ENCODE measurements around the gene NUDCD3.

NUDCD3 gene

GRCh38 chr7:44448922-44449583 is 41.4 kb downstream of the NUDCD3 start:
- no peak for DNase-seq (ENCODE audit: low read depth)
- no peak for TF ChIP-seq CTCF (IDR thresholded peaks at IDR 0.05; ENCODE audit: insufficient read depth, low read depth, low read length, missing control alignments)
- H3K4me3 ChIP-seq (ENCODE audit: low read depth, low read length) = no peak overlapping the region

- DNase-seq (ENCODE audit: low read depth) = no peak
- no peak for TF ChIP-seq CTCF (IDR thresholded peaks at IDR 0.05; ENCODE audit: insufficient read depth, low read depth, low read length, missing control alignments)
- no peak overlapping the region for H3K4me3 ChIP-seq (ENCODE audit: low read depth, low read length)
Observed at GRCh38 chr7:44447874-44448425, 42.5 kb downstream of the NUDCD3 start.

GRCh38 chr7:44445986-44446671 is 44.3 kb downstream of the NUDCD3 start:
- no peak for TF ChIP-seq CTCF (IDR thresholded peaks at IDR 0.05; ENCODE audit: insufficient read depth, low read depth, low read length, missing control alignments)
- DNase-seq (ENCODE audit: low read depth) = no peak
- no peak overlapping the region for H3K4me3 ChIP-seq (ENCODE audit: low read depth, low read length)

- H3K4me3 ChIP-seq (ENCODE audit: low read depth, low read length) = no peak overlapping the region
- no peak for TF ChIP-seq CTCF (IDR thresholded peaks at IDR 0.05; ENCODE audit: insufficient read depth, low read depth, low read length, missing control alignments)
- no peak for DNase-seq (ENCODE audit: low read depth)
Observed at GRCh38 chr7:44441079-44441478, 49.4 kb downstream of the NUDCD3 start.

- H3K4me3 ChIP-seq (ENCODE audit: low read depth, low read length) = no peak overlapping the region
- no peak for DNase-seq (ENCODE audit: low read depth)
- TF ChIP-seq CTCF (IDR thresholded peaks at IDR 0.05; ENCODE audit: insufficient read depth, low read depth, low read length, missing control alignments) = no peak
Observed at GRCh38 chr7:44440577-44441078, 49.8 kb downstream of the NUDCD3 start.

- TF ChIP-seq CTCF (IDR thresholded peaks at IDR 0.05; ENCODE audit: insufficient read depth, low read depth, low read length, missing control alignments) = no peak
- no peak overlapping the region for H3K4me3 ChIP-seq (ENCODE audit: low read depth, low read length)
- DNase-seq (ENCODE audit: low read depth) = no peak
Observed at GRCh38 chr7:44439926-44440325, 50.5 kb downstream of the NUDCD3 start.
